GM20000 (cell line): ENCODE data around the gene IPO7.

ENCODE experiments used
- DNase-seq: peaks from one replicate; pipeline ENCODE4 v3.0.0; 2012; ENCODE audit warnings: low spot score
- CTCF ChIP-seq: IDR thresholded peaks from 2 replicates; pipeline ENCODE4 v1.5.1; 2012; ENCODE audit warnings: mild to moderate bottlenecking, control low read depth; ENCODE audit errors: extremely low read depth, missing control alignments

Gene IPO7

GRCh38 chr11:9461063-9461759, 76.8 kb downstream of the IPO7 start:
- TF ChIP-seq CTCF = no peak
- peak; percentile 90 for DNase-seq

- DNase-seq = no peak
These were observed 77.3 kb downstream of the IPO7 start for GRCh38 chr11:9461760-9462134.

GRCh38 chr11:9462172-9462799, 77.8 kb downstream of the IPO7 start:
- DNase-seq = no peak
- TF ChIP-seq CTCF = no peak

More at GRCh38 chr11:9461760-9462134, 77.3 kb downstream of the IPO7 start:
- TF ChIP-seq CTCF = no peak

GRCh38 chr11:9462806-9463537, 78.5 kb downstream of the IPO7 start:
- TF ChIP-seq CTCF = no peak
- DNase-seq = no peak

- TF ChIP-seq CTCF = no peak
- DNase-seq = no peak
These were observed 86.3 kb downstream of the IPO7 start for GRCh38 chr11:9470765-9471164.

GRCh38 chr11:9473408-9473807, 89.0 kb downstream of the IPO7 start:
- TF ChIP-seq CTCF = no peak
- DNase-seq = no peak

- DNase-seq = no peak
- TF ChIP-seq CTCF = no peak
These were observed 95.4 kb downstream of the IPO7 start for GRCh38 chr11:9479899-9480298.
